Immature natural killer cell (primary cell): ENCODE results near the gene ADAP1. TPM values are rescaled to one million over a fixed set of nuclear protein-coding genes. Genes with fewer than 3 reads are reported as not detected.
A peak's percentile ranks its signal among the peaks of the same experiment; 100 is the strongest.

ENCODE experiments used
- DNase-seq, 3 donors: peaks; one replicate each; pipeline ENCODE4 v3.0.0; 2022; ENCODE audit warnings: mixed read lengths in 1 of 3
- H3K27ac Mint-ChIP-seq, 6 donors: one replicate each; pipeline ENCODE4 v1.8.0; 2020; ENCODE audit warnings: mixed read lengths in 6 of 6, mild to moderate bottlenecking in 5 of 6, inconsistent platforms in 4 of 6, moderate library complexity in 3 of 6
- H3K27me3 Mint-ChIP-seq, 3 donors: one replicate each; pipeline ENCODE4 v1.8.0; 2020 to 2021; ENCODE audit warnings: low read depth in 3 of 3, mild to moderate bottlenecking in 3 of 3, mixed read lengths in 3 of 3, moderate library complexity in 3 of 3, inconsistent platforms in 1 of 3
- H3K36me3 Mint-ChIP-seq, 3 donors: one replicate each; pipeline ENCODE4 v1.8.0; 2020; ENCODE audit warnings: mixed read lengths in 3 of 3, inconsistent platforms in 2 of 3, mild to moderate bottlenecking in 2 of 3
- H3K4me1 Mint-ChIP-seq, 2 donors: one replicate each; pipeline ENCODE4 v1.8.0; 2020; ENCODE audit warnings: inconsistent platforms in 2 of 2, mild to moderate bottlenecking in 2 of 2, mixed read lengths in 2 of 2, moderate library complexity in 1 of 2
- H3K4me3 Mint-ChIP-seq, 5 donors: one replicate each; pipeline ENCODE4 v1.8.0; 2020; ENCODE audit warnings: mild to moderate bottlenecking in 5 of 5, mixed read lengths in 5 of 5, inconsistent platforms in 3 of 5, moderate library complexity in 3 of 5
- H3K9me3 Mint-ChIP-seq, 6 donors: one replicate each; pipeline ENCODE4 v1.8.0; 2020; ENCODE audit warnings: mild to moderate bottlenecking in 6 of 6, mixed read lengths in 6 of 6, inconsistent platforms in 4 of 6, moderate library complexity in 3 of 6
- polyA plus RNA-seq, 3 donors: library from polyadenylated mRNA; unstranded; fragments of 300-500 nt; fragmentation: Illumina TruSeq; gene quantifications; one replicate each; pipeline ENCODE4 v1.2.3, GENCODE V29; 2021

The ADAP1 gene
- polyA plus RNA-seq, 3 donors from 2014 or later = 49.7 to 72.1 (median 55.1) TPM

- DNase-seq = peak; percentile 86 to 91 (median 89)
- Mint-ChIP-seq H3K9me3 (peaks cover 0 to 1% (median 0%) of the 10 kb centered on the region in 6 donors), H3K4me1 (peaks cover 0 to 10% of the 10 kb centered on the region in 2 donors), H3K27ac (peak overlapping the region in 1 of 6 donors; percentile 61), H3K27me3 (peaks cover 0 to 18% (median 6%) of the 10 kb centered on the region in 3 donors), H3K4me3 (peak overlapping the region in 1 of 5 donors; percentile 15), H3K36me3 (peaks cover 0 to 2% (median 2%) of the 10 kb centered on the region in 3 donors)
Measured at GRCh38 chr7:992709-993607, 38.5 kb upstream of the ADAP1 start.

GRCh38 chr7:991729-992656 is 37.5 kb upstream of the ADAP1 start:
- no peak for DNase-seq
- no peak overlapping the region for H3K4me3 Mint-ChIP-seq
- H3K9me3 Mint-ChIP-seq = peaks cover 0 to 1% (median 0%) of the 10 kb centered on the region in 6 donors
- no peaks in the 10 kb centered on the region for H3K36me3 Mint-ChIP-seq
- peaks cover 0 to 10% of the 10 kb centered on the region in 2 donors for H3K4me1 Mint-ChIP-seq
- H3K27me3 Mint-ChIP-seq = peaks cover 0 to 18% (median 6%) of the 10 kb centered on the region in 3 donors
- H3K27ac Mint-ChIP-seq = no peak overlapping the region

DNA sequence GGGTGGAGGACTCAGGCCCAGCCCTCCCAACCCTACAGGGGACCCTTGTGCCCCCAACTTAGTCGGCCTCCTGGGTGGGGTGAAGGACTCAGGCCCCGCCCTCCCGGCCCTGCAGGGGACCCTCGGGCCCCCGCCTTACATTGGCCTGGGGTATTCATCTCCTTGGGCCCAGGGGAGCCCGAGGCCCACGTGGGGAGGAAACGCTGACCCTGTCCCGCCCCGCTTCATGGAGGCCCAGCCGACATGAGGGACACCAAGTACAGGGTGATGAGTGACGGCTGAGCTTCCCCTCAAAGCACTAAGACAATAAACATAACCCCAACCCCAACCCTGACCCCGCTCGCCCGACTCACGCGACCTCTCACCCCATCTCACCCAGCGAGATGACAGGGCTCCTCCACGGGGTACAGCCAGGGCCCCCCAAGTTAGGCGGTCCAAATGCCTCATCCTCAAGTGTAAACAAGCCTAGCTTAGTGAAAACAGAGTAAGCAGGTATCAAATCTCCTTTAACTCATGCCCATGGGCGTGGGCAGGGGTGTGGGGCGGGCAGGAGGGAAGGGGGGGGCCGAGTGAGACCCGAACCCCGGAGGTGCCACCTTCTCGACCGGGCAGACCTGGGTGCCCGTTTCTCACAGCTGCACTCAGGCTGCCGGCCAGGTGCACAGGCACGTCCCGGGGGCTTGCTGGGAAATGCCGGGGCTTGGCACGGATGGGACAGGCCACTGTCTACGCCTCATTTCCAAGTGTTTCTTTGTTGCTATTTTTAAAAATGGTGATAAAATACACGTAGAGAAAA is 36.7 kb upstream of the ADAP1 start:
- peaks cover 0 to 1% (median 0%) of the 10 kb centered on the region in 6 donors for H3K9me3 Mint-ChIP-seq
- peaks cover 0 to 18% (median 6%) of the 10 kb centered on the region in 3 donors for H3K27me3 Mint-ChIP-seq
- H3K4me3 Mint-ChIP-seq = no peak overlapping the region
- DNase-seq = no peak
- H3K27ac Mint-ChIP-seq = no peak overlapping the region
- peaks cover 0 to 5% of the 10 kb centered on the region in 2 donors for H3K4me1 Mint-ChIP-seq
- no peaks in the 10 kb centered on the region for H3K36me3 Mint-ChIP-seq

DNA sequence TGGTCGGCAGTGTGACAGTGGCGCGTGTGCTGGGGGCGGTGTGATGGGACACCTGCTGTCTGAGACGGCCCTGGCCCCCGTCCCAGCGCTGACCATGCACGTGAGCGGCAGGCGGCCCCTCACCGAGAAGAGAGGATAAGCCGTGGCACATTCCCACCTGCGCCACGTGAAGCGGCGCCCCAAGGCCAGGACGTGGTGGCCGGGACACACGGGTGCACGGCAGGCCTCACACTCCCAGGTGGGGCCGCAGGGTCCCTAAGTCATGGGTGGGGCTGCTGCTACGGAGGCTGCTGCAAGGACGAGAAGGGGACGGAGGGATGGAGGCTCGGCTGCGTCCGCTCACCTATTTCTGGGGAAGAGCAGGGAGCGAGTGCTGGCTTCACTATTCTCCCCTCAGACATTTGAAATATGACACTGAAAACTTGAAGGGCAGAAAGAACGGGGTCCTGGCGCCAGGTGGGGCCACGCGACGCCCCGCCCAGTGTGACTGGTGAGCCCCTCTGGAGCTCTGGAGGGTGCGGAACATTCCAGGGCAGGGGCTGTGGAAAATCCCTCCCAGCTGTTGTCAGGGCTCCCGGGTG is 36.0 kb upstream of the ADAP1 start:
- no peak for DNase-seq
- Mint-ChIP-seq H3K27ac (no peak overlapping the region), H3K4me1 (peaks cover 0 to 5% of the 10 kb centered on the region in 2 donors), H3K4me3 (no peak overlapping the region), H3K36me3 (no peaks in the 10 kb centered on the region), H3K9me3 (peaks cover 0 to 1% (median 0%) of the 10 kb centered on the region in 6 donors), H3K27me3 (peaks cover under 1 to 18% (median 6%) of the 10 kb centered on the region in 3 donors)

DNA sequence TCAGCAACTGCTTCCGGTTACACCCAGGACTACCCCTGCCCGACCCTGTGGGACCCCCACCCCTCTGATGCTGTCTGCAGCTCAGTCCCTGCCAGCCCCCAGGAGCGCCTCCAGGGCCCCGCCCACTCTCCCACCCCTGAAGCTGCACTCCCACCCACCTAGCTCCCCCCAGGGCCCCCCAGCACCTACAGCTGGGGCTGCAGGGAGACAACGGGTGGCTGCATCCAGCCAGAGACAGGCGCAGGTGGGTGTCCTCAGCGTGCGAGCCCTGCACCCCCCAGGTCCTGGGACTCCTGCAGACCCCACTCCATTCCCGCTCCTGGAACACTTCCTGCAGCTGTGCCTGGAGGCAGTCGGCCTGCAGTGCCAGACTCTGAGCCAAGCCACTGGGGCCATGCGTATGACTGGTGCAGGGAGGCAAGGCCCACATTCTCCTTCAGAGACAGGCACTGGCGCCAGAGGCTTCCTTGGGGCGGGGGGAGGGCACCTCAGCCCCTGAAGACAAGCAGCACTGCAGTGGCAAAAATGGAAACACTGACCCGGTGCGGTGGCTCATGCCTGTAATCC is 34.6 kb upstream of the ADAP1 start:
- Mint-ChIP-seq H3K27ac (peak overlapping the region in 1 of 6 donors; percentile 42), H3K36me3 (no peaks in the 10 kb centered on the region), H3K27me3 (peaks cover 2 to 12% (median 6%) of the 10 kb centered on the region in 3 donors), H3K4me3 (no peak overlapping the region), H3K9me3 (peaks cover 0 to 1% (median 0%) of the 10 kb centered on the region in 6 donors), H3K4me1 (peaks cover 0 to 5% of the 10 kb centered on the region in 2 donors)
- DNase-seq = no peak

DNA sequence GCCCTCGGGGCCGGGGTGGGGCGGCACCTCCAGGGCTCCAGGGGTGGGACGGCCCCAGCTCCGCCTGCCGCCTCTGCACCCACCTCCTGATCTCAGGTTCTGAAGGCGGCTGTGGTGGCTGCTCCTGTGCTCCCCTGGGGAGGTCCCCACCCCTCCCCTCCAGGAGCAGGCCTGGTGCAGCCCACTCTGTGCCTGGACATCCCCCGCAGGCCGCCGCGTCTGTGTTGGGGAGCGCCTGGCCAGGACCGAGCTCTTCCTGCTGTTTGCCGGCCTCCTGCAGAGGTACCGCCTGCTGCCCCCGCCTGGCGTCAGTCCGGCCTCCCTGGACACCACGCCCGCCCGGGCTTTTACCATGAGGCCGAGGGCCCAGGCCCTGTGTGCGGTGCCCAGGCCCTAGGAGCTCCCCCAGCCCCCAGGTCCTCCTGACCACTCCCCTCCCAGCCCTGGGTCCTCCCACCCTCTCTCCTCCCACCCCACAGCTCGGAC is 34.0 kb upstream of the ADAP1 start:
- Mint-ChIP-seq H3K27ac (no peak overlapping the region), H3K27me3 (peaks cover 2 to 9% (median 6%) of the 10 kb centered on the region in 3 donors), H3K4me1 (peaks cover 0 to 4% of the 10 kb centered on the region in 2 donors), H3K36me3 (no peaks in the 10 kb centered on the region), H3K4me3 (no peak overlapping the region), H3K9me3 (peaks cover 0 to 1% (median 0%) of the 10 kb centered on the region in 6 donors)
- no peak for DNase-seq

DNA sequence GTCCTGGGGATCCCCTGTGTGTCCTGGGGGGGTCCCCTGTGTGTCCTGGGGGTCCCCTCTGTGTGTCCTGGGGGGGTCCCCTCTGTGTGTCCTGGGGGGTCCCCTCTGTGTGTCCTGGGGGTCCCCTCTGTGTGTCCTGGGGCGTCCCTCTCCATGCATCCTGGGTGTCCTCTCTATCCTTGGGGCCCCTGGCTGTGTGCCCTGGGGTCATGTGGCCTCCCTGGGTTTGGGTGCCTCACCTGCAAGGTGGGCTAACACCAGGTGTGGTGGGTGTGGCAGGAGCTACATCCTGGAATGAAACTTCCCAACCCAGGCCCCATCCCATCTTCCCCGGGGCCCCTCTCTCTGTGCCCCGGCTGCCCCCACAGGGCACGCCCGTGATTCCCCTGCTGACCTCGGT is 33.4 kb upstream of the ADAP1 start:
- Mint-ChIP-seq H3K4me1 (peaks cover 0 to under 1% of the 10 kb centered on the region in 2 donors), H3K4me3 (no peak overlapping the region), H3K36me3 (no peaks in the 10 kb centered on the region), H3K27me3 (peaks cover 2 to 6% (median 3%) of the 10 kb centered on the region in 3 donors), H3K9me3 (peaks cover 0 to 1% (median 0%) of the 10 kb centered on the region in 6 donors), H3K27ac (no peak overlapping the region)
- DNase-seq = no peak

DNA sequence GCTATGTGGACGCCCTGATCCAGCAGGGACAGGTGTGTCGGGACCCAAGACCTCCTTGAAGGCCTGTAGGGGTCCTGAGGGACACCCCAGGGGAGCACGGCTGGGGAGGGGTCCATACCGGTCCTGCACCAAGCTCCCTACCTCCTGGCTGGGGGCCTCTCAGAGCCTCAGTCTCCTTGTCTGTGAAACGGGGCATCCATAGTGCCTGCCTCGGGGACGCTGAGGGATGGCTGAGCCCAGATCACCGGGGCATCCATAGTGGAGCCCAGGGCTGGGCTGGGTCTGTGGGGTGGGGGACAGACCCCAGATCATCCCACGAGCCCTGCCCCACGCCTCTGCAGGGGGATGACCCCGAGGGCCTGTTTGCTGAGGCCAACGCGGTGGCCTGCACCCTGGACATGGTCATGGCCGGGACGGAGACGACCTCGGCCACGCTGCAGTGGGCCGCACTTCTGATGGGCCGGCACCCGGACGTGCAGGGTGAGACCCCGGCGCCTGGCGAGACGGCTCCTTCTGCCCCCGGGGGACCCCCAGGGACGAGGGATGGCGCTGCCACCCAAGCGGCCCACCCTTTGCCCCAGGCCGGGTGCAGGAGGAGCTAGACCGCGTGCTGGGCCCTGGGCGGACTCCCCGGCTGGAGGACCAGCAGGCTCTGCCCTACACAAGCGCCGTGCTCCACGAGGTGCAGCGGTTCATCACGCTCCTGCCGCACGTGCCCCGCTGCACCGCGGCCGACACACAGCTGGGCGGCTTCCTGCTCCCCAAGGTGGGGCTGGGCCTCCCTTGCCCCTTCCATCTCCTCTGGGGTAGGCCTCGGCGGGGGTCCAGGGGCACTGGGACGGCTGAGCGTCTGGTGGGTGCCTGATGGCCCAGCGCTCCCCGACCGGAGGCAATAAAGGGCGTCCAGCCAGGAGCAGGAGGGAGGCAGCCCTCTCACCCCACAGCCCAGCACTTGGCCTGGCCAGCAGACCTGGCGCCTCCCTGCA is 32.6 kb upstream of the ADAP1 start:
- Mint-ChIP-seq H3K27ac (no peak overlapping the region), H3K36me3 (no peaks in the 10 kb centered on the region), H3K9me3 (peaks cover 0 to 1% (median 0%) of the 10 kb centered on the region in 6 donors), H3K27me3 (peaks cover 2 to 6% (median 2%) of the 10 kb centered on the region in 3 donors), H3K4me1 (no peaks in the 10 kb centered on the region), H3K4me3 (no peak overlapping the region)
- DNase-seq = no peak

DNA sequence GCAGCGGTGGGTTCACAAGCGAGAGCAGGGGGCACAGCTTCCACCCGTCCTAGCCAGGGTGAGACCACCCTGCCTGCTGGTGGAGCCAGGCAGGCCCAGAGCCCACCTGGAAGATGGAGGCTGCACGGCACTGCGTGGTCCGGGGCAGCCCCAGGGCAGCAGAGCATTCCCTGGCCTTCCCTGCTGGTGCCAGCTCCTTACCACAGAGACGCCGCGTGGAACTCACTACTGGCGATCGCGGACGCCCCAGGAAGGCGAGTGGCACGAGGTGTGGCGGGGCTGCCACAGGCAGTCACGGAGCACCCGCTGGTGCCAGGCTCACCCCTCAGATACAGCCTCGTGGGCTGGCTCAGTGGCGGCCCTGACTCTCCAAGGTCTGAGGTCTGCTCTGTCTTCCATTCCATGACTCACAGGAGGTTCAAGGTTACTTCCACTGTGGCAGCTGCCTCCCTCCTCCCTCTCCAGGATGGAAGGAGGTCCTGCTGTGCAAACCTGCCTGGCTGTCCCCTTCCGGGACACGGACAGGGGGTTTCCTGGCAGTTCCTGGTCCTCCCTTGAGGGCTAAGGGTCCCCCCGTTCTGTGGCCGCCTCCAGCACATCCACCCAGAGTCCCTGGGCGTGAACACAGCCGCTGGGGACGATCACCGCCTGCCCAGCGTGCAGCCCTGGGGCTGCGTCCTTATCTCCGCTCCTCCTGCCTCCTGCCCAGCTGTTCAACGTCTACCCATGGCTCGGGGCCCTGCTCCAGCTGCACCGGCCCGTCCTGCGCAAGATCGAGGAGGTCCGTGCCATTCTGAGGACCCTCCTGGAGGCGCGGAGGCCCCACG is 31.6 kb upstream of the ADAP1 start:
- H3K27ac Mint-ChIP-seq = no peak overlapping the region
- H3K36me3 Mint-ChIP-seq = no peaks in the 10 kb centered on the region
- no peaks in the 10 kb centered on the region for H3K4me1 Mint-ChIP-seq
- peaks cover 2 to 6% (median 2%) of the 10 kb centered on the region in 3 donors for H3K27me3 Mint-ChIP-seq
- DNase-seq = no peak
- peaks cover 0 to 1% (median 0%) of the 10 kb centered on the region in 6 donors for H3K9me3 Mint-ChIP-seq
- no peak overlapping the region for H3K4me3 Mint-ChIP-seq

- DNase-seq = no peak
- Mint-ChIP-seq H3K9me3 (peaks cover 0 to 1% (median 0%) of the 10 kb centered on the region in 6 donors), H3K36me3 (no peaks in the 10 kb centered on the region), H3K27me3 (peaks cover 2 to 3% (median 2%) of the 10 kb centered on the region in 3 donors), H3K27ac (no peak overlapping the region), H3K4me1 (no peaks in the 10 kb centered on the region), H3K4me3 (no peak overlapping the region)
Measured at GRCh38 chr7:985127-985416, 30.6 kb upstream of the ADAP1 start.
